Small intestine (tissue), 7 donors: ENCODE results near the gene HPCAL4. TPM values are rescaled to one million over a fixed set of nuclear protein-coding genes. Genes with fewer than 3 reads are reported as not detected.

Experiments used
- DNase-seq, 2 donors: peaks; one replicate each; pipeline versions ENCODE4 v3.0.0 to v3.0.0-alpha.2; 2013
- FAIRE-seq: peaks from 2 replicates; lab custom pipeline; 2012; peaks lifted over from hg19 to GRCh38; lab: Jason Lieb, UNC
- H3K27ac ChIP-seq, 3 donors: one replicate each; pipeline ENCODE4 v1.5.1; 2013; ENCODE audit warnings: low read length in 2 of 3, mild to moderate bottlenecking in 2 of 3, control low read depth in 1 of 3, inconsistent platforms in 1 of 3, low read depth in 1 of 3, moderate library complexity in 1 of 3
- H3K27me3 ChIP-seq, 3 donors: one replicate each; pipeline ENCODE4 v1.6.1; 2013; ENCODE audit warnings: low read length in 3 of 3, inconsistent platforms in 1 of 3; ENCODE audit not compliant: control insufficient read depth in 3 of 3, insufficient read depth in 3 of 3
- H3K36me3 ChIP-seq, 3 donors: one replicate each; pipeline ENCODE4 v1.6.1; 2013; ENCODE audit warnings: low read length in 3 of 3, inconsistent platforms in 1 of 3, low read depth in 1 of 3, mild to moderate bottlenecking in 1 of 3, moderate library complexity in 1 of 3; ENCODE audit not compliant: control insufficient read depth in 3 of 3, insufficient read depth in 2 of 3
- H3K4me1 ChIP-seq, 3 donors: one replicate each; pipeline ENCODE4 v1.6.1; 2013; ENCODE audit warnings: low read length in 2 of 3, inconsistent platforms in 1 of 3, low read depth in 1 of 3, mild to moderate bottlenecking in 1 of 3, moderate library complexity in 1 of 3; ENCODE audit not compliant: control insufficient read depth in 3 of 3, insufficient read depth in 2 of 3
- H3K4me3 ChIP-seq, 3 donors: one replicate each; pipeline ENCODE4 v1.5.1; 2013; ENCODE audit warnings: low read length in 3 of 3, control low read depth in 1 of 3, inconsistent platforms in 1 of 3, low read depth in 1 of 3, mild to moderate bottlenecking in 1 of 3, moderate library complexity in 1 of 3
- H3K9me3 ChIP-seq, 2 donors: one replicate each; pipeline ENCODE4 v1.6.1; 2013; ENCODE audit warnings: low read depth in 1 of 2, low read length in 1 of 2; ENCODE audit not compliant: control insufficient read depth in 2 of 2, insufficient read depth in 1 of 2
- WGBS, 3 donors: extraction: QIAGEN DNeasy Blood & Tissue Kit; methylation state at CpG; one replicate each; pipeline ENCODE4 v1.1.7; 2013; 5-methylcytosine and 5-hydroxymethylcytosine counted together
- polyA plus RNA-seq, 4 donors: library from polyadenylated mRNA; stranded (reverse) in 3 of 4; unstranded in 1 of 4; fragments of 200-250 nt in 3 of 4; fragments of 120-200 nt in 1 of 4; gene quantifications; one replicate each; pipeline versions ENCODE4 v1.2.1 to v1.2.3, GENCODE V29; 2013
- donor health status: healthy with polysubstance abuse.
- donor health status: control.
- donor health status: control.
- donor health status: Bipolar disorder and iron deficiency.
- donor health status: healthy.

The HPCAL4 gene
- polyA plus RNA-seq, 4 donors = 0.10 to 0.27 (median 0.22) TPM

DNA sequence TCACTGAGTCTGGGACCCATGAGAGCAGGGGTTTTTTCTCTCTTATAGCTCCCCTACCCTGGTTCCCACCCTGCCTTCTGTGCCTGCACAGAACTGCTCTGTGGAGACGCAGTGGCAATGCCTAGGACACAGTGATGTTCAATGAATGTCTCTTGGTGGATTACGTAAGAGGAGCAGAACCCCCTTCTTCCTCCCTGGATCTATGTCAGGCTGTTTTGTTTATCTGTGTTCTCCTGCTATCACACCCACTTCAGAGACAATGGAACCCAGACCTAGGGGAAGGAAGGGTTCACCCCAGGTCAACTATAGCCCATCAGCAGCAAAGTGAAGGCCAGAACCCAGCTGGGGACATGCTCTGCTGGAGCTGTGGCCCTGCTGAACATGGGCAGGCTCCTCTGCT, 2.0 kb downstream of the HPCAL4 start:
- peaks cover 10 to 91% (median 18%) of the 10 kb centered on the region in 3 donors for H3K27me3 ChIP-seq

DNA sequence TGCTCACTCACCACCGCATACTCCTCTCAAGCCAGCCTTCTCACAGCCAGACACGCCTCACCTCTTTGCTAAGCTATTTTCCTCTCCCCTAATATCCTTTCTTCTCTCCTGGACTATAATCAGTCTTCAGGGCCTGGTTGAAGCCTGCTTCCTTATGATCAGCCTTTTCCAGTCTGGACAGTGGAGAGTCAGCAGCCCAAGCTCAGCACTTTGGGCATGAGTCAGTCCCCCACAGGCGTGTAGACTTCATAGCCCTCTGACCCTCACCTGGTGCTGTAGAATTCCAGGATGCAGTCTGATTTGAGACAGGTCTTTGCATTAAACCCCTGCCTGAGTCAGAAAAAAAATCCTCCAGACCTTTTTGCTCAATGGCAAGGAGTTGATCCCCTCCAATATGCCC, 2.5 kb downstream of the HPCAL4 start:
- peaks cover 3 to 16% (median 7%) of the 10 kb centered on the region in 3 donors for H3K4me1 ChIP-seq
- no peaks in the 10 kb centered on the region for H3K9me3 ChIP-seq
- 54 to 68% (median 63%) methylated on average over 3 of the region's 3 CpGs for WGBS, 3 donors
- no peak overlapping the region for H3K27ac ChIP-seq
- DNase-seq (no peak), FAIRE-seq (no peak)
- H3K27me3 ChIP-seq = peaks cover 10 to 91% (median 18%) of the 10 kb centered on the region in 3 donors
- no peak overlapping the region for H3K4me3 ChIP-seq
- no peaks in the 10 kb centered on the region for H3K36me3 ChIP-seq

More for the DNA sequence above, 2.0 kb downstream of the HPCAL4 start:
- Histone ChIP-seq H3K36me3 (no peaks in the 10 kb centered on the region), H3K9me3 (no peaks in the 10 kb centered on the region), H3K27ac (no peak overlapping the region), H3K4me3 (no peak overlapping the region), H3K4me1 (peaks cover 3 to 16% (median 7%) of the 10 kb centered on the region in 3 donors)
- FAIRE-seq (no peak), DNase-seq (no peak)
- 72 to 77% (median 74%) methylated on average over 2 of the region's 2 CpGs for WGBS, 3 donors

DNA sequence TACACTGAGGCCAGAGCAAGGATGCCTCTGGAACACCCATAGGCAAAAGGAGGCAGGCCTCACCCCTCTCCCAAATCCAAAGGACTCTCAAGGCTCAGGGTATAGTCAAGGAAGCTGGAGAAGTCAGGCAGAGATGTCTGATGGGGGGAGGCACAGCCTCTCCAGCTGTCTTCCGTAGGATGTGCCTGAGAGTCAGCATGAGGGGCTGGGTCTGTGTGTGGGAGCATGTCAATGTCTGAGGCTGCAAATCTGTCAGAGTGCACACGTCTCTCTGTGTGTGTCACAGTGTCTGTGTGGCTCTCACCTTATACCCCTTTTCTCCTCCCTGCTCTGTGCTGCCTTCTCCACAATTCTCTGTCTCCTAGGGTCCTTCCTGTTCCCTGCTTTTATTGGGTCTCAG, 4.0 kb downstream of the HPCAL4 start:
- no peak for DNase-seq
- Histone ChIP-seq H3K4me3 (no peak overlapping the region), H3K4me1 (peaks cover 1 to 13% (median 4%) of the 10 kb centered on the region in 3 donors), H3K9me3 (no peaks in the 10 kb centered on the region), H3K36me3 (no peaks in the 10 kb centered on the region), H3K27ac (no peak overlapping the region), H3K27me3 (peaks cover 5 to 91% (median 17%) of the 10 kb centered on the region in 3 donors)
- 56 to 80% (median 58%) methylated on average over 2 of the region's 2 CpGs for WGBS, 3 donors
- no peak for FAIRE-seq

DNA sequence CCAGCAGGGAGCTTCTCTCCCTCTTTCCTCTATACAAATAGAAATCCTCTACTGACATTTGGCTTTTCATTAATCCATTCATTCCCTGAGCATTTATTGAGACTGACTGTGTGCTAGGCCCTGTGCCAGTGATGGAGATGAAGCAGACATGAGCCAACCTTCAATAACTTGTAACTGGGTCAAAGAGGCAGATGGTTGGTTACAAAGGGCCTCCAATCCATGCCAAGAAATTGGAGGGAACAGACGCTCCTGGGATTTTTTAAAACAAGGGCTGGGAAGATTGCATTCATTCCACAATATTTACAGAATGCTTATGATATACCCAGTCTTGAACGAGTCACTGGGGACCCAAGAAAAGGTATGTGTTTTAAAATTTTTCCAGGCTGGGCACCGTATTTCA, 6.2 kb downstream of the HPCAL4 start:
- Histone ChIP-seq H3K4me3 (no peak overlapping the region), H3K27me3 (peaks cover 9 to 92% (median 16%) of the 10 kb centered on the region in 3 donors), H3K27ac (no peak overlapping the region), H3K9me3 (no peaks in the 10 kb centered on the region), H3K4me1 (no peaks in the 10 kb centered on the region), H3K36me3 (no peaks in the 10 kb centered on the region)
- DNase-seq = no peak
- no peak for FAIRE-seq
- WGBS, 3 donors = 81 to 84% (median 81%) methylated on average over 3 of the region's 3 CpGs

DNA sequence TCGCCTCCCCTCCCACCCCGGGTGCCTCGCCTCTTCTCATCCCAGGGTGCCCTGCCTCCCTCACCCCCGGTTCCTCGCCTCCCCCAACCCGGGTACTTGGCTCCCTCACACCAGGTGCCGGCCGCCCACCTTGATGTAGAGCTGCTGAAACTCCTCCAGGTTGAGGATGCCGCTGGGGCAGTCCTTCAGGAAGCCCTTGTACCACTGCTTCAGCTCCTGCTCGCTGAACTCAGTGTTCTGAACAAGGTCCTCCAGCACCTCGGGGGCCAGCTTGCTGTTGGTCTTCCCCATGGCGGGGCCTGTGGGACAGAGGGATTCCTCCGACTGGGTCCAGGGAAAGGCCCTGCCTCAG, 6.9 kb downstream of the HPCAL4 start:
- peaks cover 9 to 92% (median 14%) of the 10 kb centered on the region in 3 donors for H3K27me3 ChIP-seq
- H3K27ac ChIP-seq = no peak overlapping the region
- no peak for FAIRE-seq
- no peak overlapping the region for H3K4me3 ChIP-seq
- H3K9me3 ChIP-seq = no peaks in the 10 kb centered on the region
- H3K4me1 ChIP-seq = no peaks in the 10 kb centered on the region
- WGBS, 3 donors = 35 to 63% (median 59%) methylated on average over 12 to 13 of the region's 13 CpGs
- DNase-seq = no peak
- no peaks in the 10 kb centered on the region for H3K36me3 ChIP-seq

DNA sequence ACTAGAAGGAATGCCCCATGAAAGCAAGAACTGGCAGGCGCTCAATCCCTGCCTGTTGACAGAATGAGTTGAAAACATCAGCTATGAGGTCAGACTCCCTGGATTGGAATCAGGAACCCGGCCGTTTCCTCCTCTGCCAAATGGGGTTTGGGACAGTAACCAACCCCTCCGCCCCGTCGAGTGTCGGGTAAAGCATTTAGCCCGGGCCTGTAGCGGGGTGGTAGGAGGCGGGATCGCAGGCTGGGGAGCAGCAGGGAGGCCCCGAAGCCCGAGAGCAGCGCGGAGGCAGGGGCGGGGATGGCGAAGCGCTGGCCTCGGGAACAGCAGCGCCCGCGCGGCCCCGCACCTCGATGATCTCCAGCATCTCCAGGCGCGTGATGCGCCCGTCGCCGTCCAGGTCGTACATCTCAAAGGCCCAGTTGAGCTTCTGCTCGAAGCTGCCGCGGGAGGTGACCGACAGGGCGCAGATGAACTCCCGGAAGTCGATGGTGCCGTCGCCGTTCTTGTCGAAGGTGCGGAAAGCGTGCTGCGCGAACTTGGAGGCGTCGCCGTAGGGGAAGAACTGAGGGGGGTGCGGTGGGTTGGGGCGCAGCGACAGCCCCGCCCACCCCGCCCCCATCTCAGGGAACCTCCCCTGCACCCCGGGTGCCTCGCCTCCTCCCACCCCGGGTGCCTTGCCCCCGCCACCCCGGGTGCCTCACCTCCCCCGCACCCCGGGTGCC, 7.5 kb downstream of the HPCAL4 start:
- Histone ChIP-seq H3K9me3 (no peaks in the 10 kb centered on the region), H3K4me3 (no peak overlapping the region), H3K36me3 (no peaks in the 10 kb centered on the region), H3K27me3 (peaks cover 9 to 86% (median 14%) of the 10 kb centered on the region in 3 donors), H3K4me1 (no peaks in the 10 kb centered on the region), H3K27ac (no peak overlapping the region)
- DNase-seq = peak in 1 of 2 donors; percentile 43
- 14 to 17% (median 14%) methylated on average over 38 to 62 of the region's 62 CpGs for WGBS, 3 donors
- no peak for FAIRE-seq

DNA sequence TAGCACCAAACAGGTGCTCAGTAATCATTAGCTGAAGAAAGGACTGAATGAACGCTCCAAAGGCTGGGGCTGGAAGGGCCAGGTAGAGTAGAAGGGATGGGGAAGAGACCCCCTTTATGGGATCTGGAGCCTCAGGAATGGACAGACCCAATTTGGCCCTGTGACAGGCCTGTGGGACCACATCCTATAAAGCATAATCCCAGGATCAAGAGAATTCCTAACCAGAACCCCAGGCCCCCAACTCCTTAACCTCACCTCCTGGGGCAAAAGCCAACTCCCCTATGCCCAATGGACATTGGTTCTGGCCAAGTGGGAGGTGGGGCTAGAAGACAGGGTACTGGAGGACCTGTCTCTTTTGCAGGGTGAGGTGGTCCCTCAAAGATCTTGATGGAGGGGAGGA, 9.2 kb downstream of the HPCAL4 start:
- Histone ChIP-seq H3K4me1 (no peaks in the 10 kb centered on the region), H3K9me3 (no peaks in the 10 kb centered on the region), H3K27ac (no peak overlapping the region), H3K4me3 (no peak overlapping the region), H3K36me3 (no peaks in the 10 kb centered on the region), H3K27me3 (peaks cover 8 to 73% (median 9%) of the 10 kb centered on the region in 3 donors)
- FAIRE-seq (no peak), DNase-seq (no peak)
- 35 to 65% (median 65%) methylated on average over 1 of the region's 1 CpG for WGBS, 3 donors

DNA sequence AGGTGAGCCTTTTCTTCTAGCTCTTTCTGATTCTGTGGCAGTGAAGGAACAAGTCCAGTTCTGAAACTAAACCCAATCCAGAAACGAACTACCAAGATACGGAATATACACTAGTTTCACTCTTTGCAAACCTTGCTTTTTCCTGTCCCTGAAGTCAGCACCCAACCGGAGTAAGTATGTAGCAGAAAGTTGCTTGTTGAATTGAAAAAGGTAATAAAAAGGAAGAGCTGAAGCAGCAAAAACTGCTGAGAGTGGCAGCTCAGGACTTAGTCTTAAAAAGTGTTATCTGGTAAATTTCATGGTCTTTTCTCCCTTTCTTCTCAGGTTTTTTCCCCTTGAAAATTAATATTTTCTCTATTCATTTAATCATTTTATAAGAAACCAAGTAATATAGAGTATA, 9.9 kb downstream of the HPCAL4 start:
- H3K4me1 ChIP-seq = no peaks in the 10 kb centered on the region
- no peak for FAIRE-seq
- H3K27ac ChIP-seq = no peak overlapping the region
- H3K27me3 ChIP-seq = peaks cover 8 to 72% (median 9%) of the 10 kb centered on the region in 3 donors
- 69 to 74% (median 71%) methylated on average over 3 of the region's 3 CpGs for WGBS, 3 donors
- DNase-seq = no peak
- H3K9me3 ChIP-seq = no peaks in the 10 kb centered on the region
- no peak overlapping the region for H3K4me3 ChIP-seq
- no peaks in the 10 kb centered on the region for H3K36me3 ChIP-seq
